HG02623 (cell line): Measurements from ENCODE around the gene FIG4.

Experiments used
- ATAC-seq: cut with Tn5 transposase; IDR thresholded peaks from one replicate; pipeline ENCODE4 v1.9.1; 2021; ENCODE audit warnings: moderate library complexity; ENCODE audit not compliant: unreplicated experiment

Gene FIG4

DNA sequence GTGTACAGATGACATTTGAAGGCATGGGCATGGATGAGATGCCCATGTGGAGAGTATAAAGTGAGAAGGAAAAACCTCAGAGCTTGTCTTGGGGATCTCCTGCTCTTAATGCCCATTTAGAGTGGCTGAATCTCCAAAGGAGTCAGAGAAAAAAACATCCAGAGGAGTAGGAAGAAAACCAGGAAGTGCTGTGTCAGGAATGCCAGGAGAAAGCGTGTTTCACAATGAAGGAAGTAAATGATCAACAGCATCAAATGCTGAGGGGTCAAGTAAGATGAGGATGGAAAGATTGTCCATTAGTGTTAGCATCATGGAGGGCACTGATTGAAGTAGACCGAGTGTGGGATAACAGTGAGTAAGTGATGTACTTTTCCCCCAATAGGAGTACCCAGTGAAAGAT lies 56.1 kb downstream of the FIG4 start:
- no peak for ATAC-seq

GRCh38 chr6:109759098-109759955 lies 68.2 kb downstream of the FIG4 start:
- no peak for ATAC-seq

DNA sequence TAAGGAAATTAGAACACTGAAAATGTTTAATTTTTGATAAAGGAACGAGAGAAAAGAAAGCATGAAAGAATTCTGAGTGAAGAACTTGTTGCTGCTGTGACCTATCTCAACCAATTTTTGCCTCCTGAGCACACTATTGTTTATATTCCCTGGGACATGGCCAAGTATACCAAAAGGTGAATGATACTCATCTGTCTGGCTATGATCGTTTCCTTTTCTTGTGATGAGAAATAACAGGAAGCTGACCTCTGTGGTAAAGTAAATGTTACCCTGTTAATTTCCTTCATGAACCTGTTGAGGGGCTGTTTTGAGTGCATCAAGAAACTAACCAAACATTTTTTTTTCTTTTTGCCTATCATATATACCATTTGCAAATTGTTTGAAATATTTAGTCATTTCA lies 69.1 kb downstream of the FIG4 start:
- no peak for ATAC-seq

- no peak for ATAC-seq
Observed at GRCh38 chr6:109762166-109762565, 71.1 kb downstream of the FIG4 start.

DNA sequence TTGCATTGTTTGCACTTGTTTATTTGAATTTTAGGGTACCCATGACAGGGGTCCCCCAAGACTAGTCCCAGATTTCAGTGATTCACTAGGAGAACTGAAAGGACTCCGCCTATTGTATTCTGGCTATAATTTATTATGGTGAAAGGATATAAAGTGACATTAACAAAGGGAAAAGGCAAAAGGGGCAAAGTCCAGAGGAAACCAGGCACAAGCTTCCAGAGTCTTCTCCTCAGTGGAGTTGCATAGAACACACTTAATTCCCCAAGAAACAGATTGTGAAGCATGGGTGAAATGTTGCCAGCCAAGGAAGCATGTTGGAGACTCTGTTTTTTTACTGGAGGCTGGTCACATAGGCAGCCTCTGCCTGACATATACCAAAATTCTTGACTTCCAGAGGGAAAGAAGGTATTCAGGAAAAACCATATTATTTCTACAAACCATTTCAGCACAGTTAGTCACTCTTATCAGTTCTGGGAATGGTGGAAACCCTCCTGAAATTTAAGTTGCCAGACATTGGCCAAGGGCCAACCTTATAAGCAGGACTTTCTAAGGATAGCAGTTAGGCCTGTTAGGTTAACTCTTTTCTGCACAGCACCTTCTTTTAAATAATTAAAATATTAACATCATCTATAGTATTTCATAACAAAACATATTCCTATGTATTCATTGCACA lies 71.8 kb downstream of the FIG4 start:
- ATAC-seq: no peak

GRCh38 chr6:109766167-109766566 lies 75.1 kb downstream of the FIG4 start:
- no peak for ATAC-seq

- ATAC-seq: no peak
Observed at GRCh38 chr6:109767961-109768360, 76.9 kb downstream of the FIG4 start.

DNA sequence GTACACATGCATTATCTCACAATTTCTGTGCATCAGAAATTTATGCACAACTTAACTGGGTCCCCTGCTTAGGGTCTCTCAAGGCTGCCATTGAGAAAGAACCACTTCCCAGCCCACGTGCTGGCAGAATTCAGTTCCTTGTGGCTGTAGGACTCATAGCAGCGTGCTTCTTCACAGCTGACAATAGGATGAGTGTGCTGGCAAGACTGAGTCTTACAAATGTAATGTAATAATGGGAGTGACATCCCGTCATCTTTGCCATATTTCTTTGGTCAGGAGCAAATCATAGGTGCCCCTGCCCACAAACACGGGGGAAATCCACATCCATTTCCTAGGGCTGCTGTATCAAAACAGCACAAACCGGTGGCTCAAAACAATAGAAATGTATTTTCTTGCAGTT lies 77.4 kb downstream of the FIG4 start:
- no peak for ATAC-seq

- ATAC-seq: no peak
Observed at GRCh38 chr6:109769213-109769612, 78.1 kb downstream of the FIG4 start.

GRCh38 chr6:109770047-109770446 lies 79.0 kb downstream of the FIG4 start:
- ATAC-seq: no peak

- no peak for ATAC-seq
Observed at GRCh38 chr6:109770779-109771178, 79.7 kb downstream of the FIG4 start.

DNA sequence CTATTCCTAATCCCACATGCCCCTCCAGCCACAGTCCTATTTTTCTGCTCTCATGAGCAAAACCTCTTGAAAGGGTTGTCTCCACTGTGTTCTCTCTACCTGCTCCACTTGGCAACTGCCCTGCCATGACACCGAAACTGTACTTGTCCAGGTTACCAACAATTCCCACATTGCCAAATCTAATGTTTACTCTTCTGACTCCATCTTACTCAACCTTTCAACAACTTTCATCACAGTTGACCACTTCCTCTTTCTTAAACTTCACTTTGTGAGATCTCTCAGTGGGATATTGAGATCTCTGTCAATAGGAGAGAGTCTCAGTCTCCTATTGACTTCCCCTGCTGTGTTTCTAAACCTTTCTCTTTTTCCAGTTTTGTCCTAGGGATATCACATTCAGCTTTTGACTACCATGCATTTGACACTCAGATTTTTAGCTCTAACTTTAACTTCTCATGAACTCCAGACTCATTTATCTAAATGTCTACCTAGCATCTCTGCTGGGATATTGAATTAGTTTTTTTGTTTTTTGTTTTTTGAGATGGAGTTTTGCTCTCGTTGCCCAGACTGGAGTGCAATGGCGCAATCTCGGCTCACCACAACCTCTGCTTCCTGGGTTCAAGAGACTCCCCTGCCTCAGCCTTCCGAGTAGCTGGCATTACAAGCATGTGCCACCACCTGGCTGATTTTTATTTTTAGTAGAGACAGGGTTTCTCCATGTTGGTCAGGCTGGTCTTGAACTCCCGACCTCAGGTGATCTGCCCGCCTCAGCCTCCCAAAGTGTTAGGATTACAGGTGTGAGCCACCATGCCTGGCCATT lies 81.1 kb downstream of the FIG4 start:
- ATAC-seq: peak; percentile 39

- ATAC-seq: no peak
Observed at GRCh38 chr6:109772883-109773431, 81.9 kb downstream of the FIG4 start.

GRCh38 chr6:109781001-109781400 lies 89.9 kb downstream of the FIG4 start:
- ATAC-seq: no peak

GRCh38 chr6:109782491-109782999 lies 91.4 kb downstream of the FIG4 start:
- no peak for ATAC-seq

GRCh38 chr6:109783250-109783986 lies 92.3 kb downstream of the FIG4 start:
- ATAC-seq: no peak

- no peak for ATAC-seq
Observed at GRCh38 chr6:109787312-109787711, 96.2 kb downstream of the FIG4 start.

- no peak for ATAC-seq
Observed at GRCh38 chr6:109788687-109789086, 97.6 kb downstream of the FIG4 start.

- no peak for ATAC-seq
Observed at GRCh38 chr6:109790131-109790530, 99.0 kb downstream of the FIG4 start.

GRCh38 chr6:109791301-109791700 lies 100.2 kb downstream of the FIG4 start:
- no peak for ATAC-seq
